HG02852 (cell line): ENCODE results near the gene OR2AP1.
A peak's percentile ranks its signal among the peaks of the same experiment; 100 is the strongest.
"Not testable (repeated sequence)": the region's sequence is repeated elsewhere in the genome, so short reads cannot be mapped to it uniquely, and the experiment has no call there.

Source experiments
- ATAC-seq: cut with Tn5 transposase; IDR thresholded peaks from one replicate; pipeline ENCODE4 v1.9.1; 2021; ENCODE audit warnings: mild to moderate bottlenecking, moderate library complexity; ENCODE audit not compliant: unreplicated experiment

OR2AP1 gene

DNA sequence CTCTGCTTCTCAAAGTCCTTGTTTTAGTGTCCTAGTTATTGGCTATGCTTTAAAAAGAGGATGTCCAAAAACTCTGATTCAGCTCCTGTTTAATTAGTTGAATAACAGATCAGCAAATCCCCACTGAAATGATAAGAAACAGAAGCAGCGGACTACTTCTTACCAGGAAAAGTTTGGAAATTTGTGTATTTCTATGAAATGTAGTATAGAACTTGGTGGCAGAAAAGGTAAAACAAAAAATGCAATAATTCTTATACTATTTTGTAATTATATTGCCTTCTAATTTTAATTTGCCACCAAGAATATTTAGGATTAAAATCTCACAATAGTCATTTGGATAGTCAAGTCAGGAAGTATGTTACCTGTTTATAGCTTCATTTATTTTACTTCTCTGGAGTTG is at the start of gene OR2AP1:
OR2AP1 (plus strand) TSS at position 301 of the 400 bp plus-strand sequence. CDS start 1,947 bp downstream, outside the sequence.
- ATAC-seq = no peak

GRCh38 chr12:55548235-55548634 is 24.0 kb upstream of the OR2AP1 start:
- not testable (repeated sequence) for ATAC-seq

- no peak for ATAC-seq
Measured at GRCh38 chr12:55548756-55549155, 23.5 kb upstream of the OR2AP1 start.

DNA sequence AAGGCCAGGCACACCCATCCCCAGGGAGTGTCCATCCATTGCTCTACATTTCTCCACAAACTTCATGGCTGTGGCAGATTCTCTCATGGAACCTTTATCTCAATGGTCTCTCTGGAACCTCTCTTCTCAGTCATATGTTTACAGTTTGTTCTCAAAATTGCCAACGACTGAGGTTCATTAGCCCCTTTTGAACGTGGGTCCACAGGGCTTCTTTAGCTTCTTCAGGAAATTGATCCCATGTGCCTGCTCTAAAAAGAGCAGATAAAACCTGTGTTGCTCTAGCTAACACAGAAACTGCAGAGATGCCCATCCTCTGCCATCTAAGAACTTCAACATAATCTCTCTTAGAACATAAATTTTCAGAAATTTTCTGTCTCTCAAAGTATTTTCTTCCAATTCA is 23.0 kb upstream of the OR2AP1 start, which contains the start of gene OR6C4:
OR6C4 (plus strand) TSS at position 301 of the 400 bp plus-strand sequence. CDS start 1,625 bp downstream, outside the sequence.
- no peak for ATAC-seq

DNA sequence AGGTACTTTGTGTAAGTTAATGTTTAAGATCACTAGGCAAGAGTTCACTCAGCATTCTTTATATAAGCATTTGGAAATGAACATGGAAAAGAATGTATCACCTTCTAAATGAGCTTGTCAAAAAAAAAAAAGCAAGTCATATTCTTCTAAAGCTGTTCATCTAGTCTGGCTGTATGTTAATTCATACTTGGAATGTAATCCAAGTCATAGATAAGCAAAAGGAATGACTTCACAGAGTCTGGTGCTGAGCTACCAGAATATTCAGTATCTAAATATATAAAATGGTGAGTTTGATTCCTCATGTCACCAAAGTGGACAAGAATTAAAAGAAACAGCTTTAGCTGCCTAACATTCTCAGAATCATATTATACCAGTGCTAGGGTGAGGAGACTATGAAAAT is 18.0 kb upstream of the OR2AP1 start:
- ATAC-seq = no peak

DNA sequence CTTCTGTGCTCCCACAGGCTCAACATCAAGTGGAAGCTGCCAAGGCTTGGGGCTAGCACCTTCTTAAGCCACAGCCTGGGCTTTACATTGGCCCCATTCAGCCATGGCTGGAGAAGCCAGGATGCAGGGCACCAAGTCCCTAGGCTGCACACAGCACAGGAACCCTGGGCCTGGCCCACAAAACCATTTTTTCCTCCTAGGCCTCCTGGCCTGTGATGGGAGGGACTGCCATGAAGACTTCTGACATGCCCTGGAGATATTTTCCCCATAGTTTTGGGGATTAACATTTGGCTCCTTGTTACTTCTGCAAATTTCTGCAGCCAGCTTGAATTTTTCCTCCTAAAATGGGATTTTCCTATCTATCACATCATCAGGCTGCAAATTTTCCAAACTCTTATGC is 2.2 kb upstream of the OR2AP1 start:
- not testable (repeated sequence) for ATAC-seq

- ATAC-seq = not testable (repeated sequence)
Measured at GRCh38 chr12:55570689-55571088, 1.6 kb upstream of the OR2AP1 start.

DNA sequence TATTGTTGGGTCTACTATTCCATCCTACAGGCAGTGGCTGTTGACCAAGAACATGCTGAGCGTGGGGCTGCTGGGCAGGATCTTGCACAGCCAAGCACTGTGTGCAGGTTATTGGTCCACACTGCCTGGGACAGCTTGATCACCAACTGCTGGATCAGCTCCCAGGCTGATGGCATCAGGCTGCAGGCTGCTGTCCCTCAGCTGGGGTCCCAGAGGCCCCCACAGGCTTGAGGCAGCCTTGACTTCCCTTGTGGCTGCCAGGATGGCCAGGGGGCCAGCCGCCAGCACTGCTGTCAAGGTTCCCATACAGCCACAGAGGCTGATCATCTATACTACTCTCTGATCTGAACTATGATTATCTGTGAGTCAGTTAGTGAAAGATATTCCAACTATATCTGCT is 9.8 kb downstream of the OR2AP1 start:
- ATAC-seq = no peak

DNA sequence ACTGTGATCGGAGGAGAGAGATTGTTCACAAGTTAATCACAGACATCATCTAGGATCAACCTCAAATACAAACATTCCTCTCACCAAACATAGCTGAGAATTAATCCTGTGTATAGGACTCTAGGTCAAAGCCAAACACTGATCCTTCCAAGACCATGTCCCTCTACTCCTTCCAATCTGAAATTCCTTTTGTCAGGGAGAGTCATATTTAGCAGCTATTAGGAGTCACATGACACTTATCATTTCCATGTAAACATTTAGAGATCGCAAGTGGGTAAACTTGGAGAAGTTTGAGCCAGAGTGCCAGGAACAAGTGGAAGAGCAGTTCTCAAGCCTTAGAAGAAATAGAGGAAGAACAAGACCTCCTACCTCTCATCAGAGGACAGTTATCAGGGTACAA is 13.5 kb downstream of the OR2AP1 start:
- no peak for ATAC-seq

DNA sequence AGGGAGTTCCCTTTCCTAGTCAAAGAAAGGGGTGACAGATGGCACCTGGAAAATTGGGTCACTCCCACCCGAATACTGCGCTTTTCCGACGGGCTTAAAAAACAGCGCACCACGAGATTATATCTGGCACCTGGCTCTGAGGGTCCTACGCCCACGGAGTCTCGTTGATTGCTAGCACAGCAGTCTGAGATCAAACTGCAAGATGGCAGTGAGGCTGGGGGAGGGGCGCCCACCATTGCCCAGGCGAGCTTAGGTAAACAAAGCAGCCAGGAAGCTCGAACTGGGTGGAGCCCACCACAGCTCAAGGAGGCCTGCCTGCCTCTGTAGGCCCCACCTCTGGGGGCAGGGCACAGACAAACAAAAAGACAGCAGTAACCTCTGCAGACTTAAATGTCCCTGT is 17.9 kb downstream of the OR2AP1 start:
- not testable (repeated sequence) for ATAC-seq

- no peak for ATAC-seq
Measured at GRCh38 chr12:55607821-55608594, 35.7 kb downstream of the OR2AP1 start.

DNA sequence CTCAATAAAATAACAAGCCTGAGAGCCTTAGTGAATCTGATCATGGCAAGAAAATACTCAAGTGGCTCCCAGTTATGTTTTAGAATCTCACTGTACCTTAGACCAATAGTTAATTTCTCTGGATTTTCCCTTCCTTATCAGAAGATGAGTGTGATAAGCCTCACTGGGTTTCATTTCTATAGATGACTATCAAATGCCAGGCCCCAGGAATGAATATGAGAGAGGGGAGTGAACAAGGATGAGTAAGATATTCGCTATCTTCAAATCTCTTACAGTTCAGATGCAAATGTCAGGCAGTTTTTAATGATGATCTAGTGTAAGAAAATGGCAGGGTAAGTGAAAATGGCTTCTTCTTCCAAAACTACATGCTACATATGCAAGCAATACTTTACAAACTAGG is 38.3 kb downstream of the OR2AP1 start:
- ATAC-seq = no peak

DNA sequence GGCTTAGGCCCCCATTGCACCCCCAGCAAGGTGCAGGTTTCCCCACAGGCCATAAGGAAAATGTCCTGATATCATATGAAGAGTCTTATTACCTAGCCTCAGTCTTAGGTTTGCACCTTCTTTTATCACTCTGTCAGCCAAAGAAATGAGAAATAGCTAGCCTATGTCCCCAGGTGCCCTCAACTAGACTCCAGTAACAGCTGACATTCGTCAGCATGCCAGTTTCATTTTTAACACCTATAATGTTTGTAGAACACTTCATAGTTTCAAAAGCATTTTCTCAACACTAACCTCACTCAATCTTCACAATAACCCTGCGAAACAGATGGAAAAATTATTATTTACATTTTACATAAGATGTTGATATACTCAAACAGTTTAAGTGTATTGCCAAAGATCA is 40.4 kb downstream of the OR2AP1 start:
- no peak for ATAC-seq

DNA sequence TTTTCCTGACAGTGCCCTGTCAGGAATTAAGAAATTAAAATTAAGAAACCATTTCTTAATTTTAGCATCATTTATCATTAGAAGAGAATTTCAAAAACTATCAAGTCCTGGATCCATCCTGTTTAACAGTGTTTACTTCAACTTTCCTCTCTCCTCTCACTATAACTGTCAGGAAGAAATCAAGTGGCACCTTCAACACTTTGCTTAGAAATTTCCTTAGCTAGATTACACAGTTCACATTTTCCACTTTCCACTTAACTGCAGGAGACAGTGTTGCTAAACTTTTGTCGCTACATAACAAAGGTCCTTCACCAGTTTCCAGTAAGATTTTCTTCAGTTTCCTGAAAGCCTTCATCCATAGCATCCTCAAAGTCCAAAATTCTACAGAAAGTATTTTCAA is 42.5 kb downstream of the OR2AP1 start:
- no peak for ATAC-seq

- peak; percentile 76 for ATAC-seq
Measured at GRCh38 chr12:55619354-55620138, 47.3 kb downstream of the OR2AP1 start.

DNA sequence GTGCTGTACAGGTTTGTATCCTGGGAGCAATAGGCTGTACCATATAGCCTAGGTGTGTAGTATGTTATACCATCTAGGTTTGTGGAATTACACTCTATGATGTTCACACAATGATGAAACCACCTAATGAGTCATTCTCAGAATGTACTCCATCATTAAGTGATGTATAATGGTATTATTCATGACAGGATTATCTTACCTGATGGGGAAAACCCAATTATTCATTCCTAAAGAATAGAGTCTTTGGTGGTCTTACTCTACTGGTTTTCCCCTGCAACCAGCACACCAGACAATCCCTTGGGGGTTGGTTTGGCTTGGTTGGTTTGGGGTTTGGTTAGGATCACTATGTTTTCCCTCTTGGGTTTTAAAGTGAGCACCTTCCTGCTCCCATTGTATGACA is 51.8 kb downstream of the OR2AP1 start:
- ATAC-seq = peak; percentile 61
